HG03558 (cell line): ENCODE results near the gene DOK6.
"Not testable (repeated sequence)": the region's sequence is repeated elsewhere in the genome, so short reads cannot be mapped to it uniquely, and the experiment has no call there.

Experiments
- ATAC-seq: cut with Tn5 transposase; IDR thresholded peaks from one replicate; pipeline ENCODE4 v1.9.1; 2021; ENCODE audit warnings: moderate number of reproducible peaks; ENCODE audit not compliant: unreplicated experiment; ENCODE audit errors: extremely low read depth

The DOK6 gene

GRCh38 chr18:69616114-69616513 is 215.4 kb downstream of the DOK6 start:
- ATAC-seq: no peak

- ATAC-seq: no peak
These were observed 216.7 kb downstream of the DOK6 start for GRCh38 chr18:69617408-69617807.

GRCh38 chr18:69617888-69618287 is 217.2 kb downstream of the DOK6 start:
- ATAC-seq: no peak

GRCh38 chr18:69622184-69622583 is 221.5 kb downstream of the DOK6 start:
- no peak for ATAC-seq

GRCh38 chr18:69622961-69623360 is 222.3 kb downstream of the DOK6 start:
- no peak for ATAC-seq

- no peak for ATAC-seq
These were observed 225.5 kb downstream of the DOK6 start for GRCh38 chr18:69626171-69626570.

- ATAC-seq: no peak
These were observed 226.1 kb downstream of the DOK6 start for GRCh38 chr18:69626643-69627242.

GRCh38 chr18:69628774-69629359 is 228.2 kb downstream of the DOK6 start:
- ATAC-seq: no peak

GRCh38 chr18:69631281-69631680 is 230.6 kb downstream of the DOK6 start:
- ATAC-seq: no peak

- no peak for ATAC-seq
These were observed 234.8 kb downstream of the DOK6 start for GRCh38 chr18:69635482-69635881.

- ATAC-seq: no peak
These were observed 236.0 kb downstream of the DOK6 start for GRCh38 chr18:69636529-69637301.

GRCh38 chr18:69638056-69638455 is 237.4 kb downstream of the DOK6 start:
- no peak for ATAC-seq

- no peak for ATAC-seq
These were observed 247.0 kb downstream of the DOK6 start for GRCh38 chr18:69647702-69648101.

GRCh38 chr18:69648486-69648885 is 247.8 kb downstream of the DOK6 start:
- no peak for ATAC-seq

- ATAC-seq: no peak
These were observed 249.0 kb downstream of the DOK6 start for GRCh38 chr18:69649684-69650083.

GRCh38 chr18:69651243-69651642 is 250.6 kb downstream of the DOK6 start:
- no peak for ATAC-seq

- ATAC-seq: no peak
These were observed 255.1 kb downstream of the DOK6 start for GRCh38 chr18:69655816-69656215.

- ATAC-seq: no peak
These were observed 257.4 kb downstream of the DOK6 start for GRCh38 chr18:69658103-69658502.

GRCh38 chr18:69658685-69659084 is 258.0 kb downstream of the DOK6 start:
- ATAC-seq: no peak

- no peak for ATAC-seq
These were observed 258.5 kb downstream of the DOK6 start for GRCh38 chr18:69659142-69659651.

GRCh38 chr18:69662090-69662489 is 261.4 kb downstream of the DOK6 start:
- ATAC-seq: not testable (repeated sequence)
